Loucy (cell line): ENCODE results near the gene KIF27.
"Not testable (repeated sequence)": the region's sequence is repeated elsewhere in the genome, so short reads cannot be mapped to it uniquely, and the experiment has no call there.

Experiments
- CTCF ChIP-seq: fragments of 200-600 bp; sonication (generic); conservative IDR thresholded peaks from 2 replicates; pipeline ENCODE4 v1.5.1; 2014; ENCODE audit warnings: mild to moderate bottlenecking, antibody characterized with exemption, low read length
- EZH2phosphoT487 ChIP-seq: fragments of 200-600 bp; IDR thresholded peaks from 2 replicates; pipeline ENCODE4 v1.6.1; 2018; ENCODE audit warnings: antibody characterized with exemption, mild to moderate bottlenecking, moderate library complexity, borderline replicate concordance

- not testable (repeated sequence) for TF ChIP-seq CTCF, EZH2phosphoT487
These were observed 45.7 kb downstream of the KIF27 start for GRCh38 chr9:83875559-83875958.
